Measurements from ENCODE around the gene TAF13.

GRCh38 chr1:109083501-109083900 lies 7.7 kb upstream of the TAF13 start:
- no peak for TF ChIP-seq REST (IDR thresholded peaks at IDR 0.05; ENCODE audit: low read depth)
- TF ChIP-seq CTCF (IDR thresholded peaks at IDR 0.05 in 2 of 3, conservative IDR thresholded peaks at IDR 0.05 in 1 of 3; ENCODE audit: borderline replicate concordance in 1 of 3, insufficient read depth in 1 of 3, low read depth in 2 of 3, low read length in 2 of 3): no peak
- no peak for TF ChIP-seq POLR2A (IDR thresholded peaks at IDR 0.05; ENCODE audit: borderline replicate concordance, extremely low read depth, insufficient read depth, insufficient read length)
- TF ChIP-seq TCF7L2 (IDR thresholded peaks at IDR 0.05; ENCODE audit: borderline replicate concordance, extremely low read depth, insufficient read depth, insufficient read length): no peak
- TF ChIP-seq SP1 (IDR thresholded peaks at IDR 0.05; ENCODE audit: low read depth): no peak
- TF ChIP-seq ZNF274 (IDR thresholded peaks at IDR 0.05; ENCODE audit: low read depth, low read length): no peak
- no peak for TF ChIP-seq ATF3 (IDR thresholded peaks at IDR 0.05)
- no peak for TF ChIP-seq EZH2phosphoT487 (IDR thresholded peaks at IDR 0.05; ENCODE audit: borderline replicate concordance)
